ENCODE measurements around the gene HTR7. TPM values are rescaled to one million over a fixed set of nuclear protein-coding genes. Genes with fewer than 3 reads are reported as not detected.

Gene HTR7
- total RNA-seq, 4 donors from 2014 or later, result 0.33 to 1.7 (median 0.40) TPM

- Histone ChIP-seq H3K4me1 (no peaks in the 10 kb centered on the region), H3K9me3 (no peaks in the 10 kb centered on the region), H3K4me3 (no peak overlapping the region), H3K27me3 (no peaks in the 10 kb centered on the region), H3K27ac (replicated peaks in 1 of 4) (no peak overlapping the region), H3K36me3 (no peaks in the 10 kb centered on the region)
- no peak for DNase-seq (ENCODE audit: extremely low spot score)
- intact Hi-C loops (cut with DNase I), result loop anchor here (5.0 kb wide), 1 partner anchor 995 kb away; no protein-coding TSS in a partner anchor
- WGBS, result 72% methylated on average over 9 of the region's 9 CpGs
- TF ChIP-seq POLR2A (IDR thresholded peaks at IDR 0.05; ENCODE audit: low read depth), result no peak
- TF ChIP-seq, protein P1, sequence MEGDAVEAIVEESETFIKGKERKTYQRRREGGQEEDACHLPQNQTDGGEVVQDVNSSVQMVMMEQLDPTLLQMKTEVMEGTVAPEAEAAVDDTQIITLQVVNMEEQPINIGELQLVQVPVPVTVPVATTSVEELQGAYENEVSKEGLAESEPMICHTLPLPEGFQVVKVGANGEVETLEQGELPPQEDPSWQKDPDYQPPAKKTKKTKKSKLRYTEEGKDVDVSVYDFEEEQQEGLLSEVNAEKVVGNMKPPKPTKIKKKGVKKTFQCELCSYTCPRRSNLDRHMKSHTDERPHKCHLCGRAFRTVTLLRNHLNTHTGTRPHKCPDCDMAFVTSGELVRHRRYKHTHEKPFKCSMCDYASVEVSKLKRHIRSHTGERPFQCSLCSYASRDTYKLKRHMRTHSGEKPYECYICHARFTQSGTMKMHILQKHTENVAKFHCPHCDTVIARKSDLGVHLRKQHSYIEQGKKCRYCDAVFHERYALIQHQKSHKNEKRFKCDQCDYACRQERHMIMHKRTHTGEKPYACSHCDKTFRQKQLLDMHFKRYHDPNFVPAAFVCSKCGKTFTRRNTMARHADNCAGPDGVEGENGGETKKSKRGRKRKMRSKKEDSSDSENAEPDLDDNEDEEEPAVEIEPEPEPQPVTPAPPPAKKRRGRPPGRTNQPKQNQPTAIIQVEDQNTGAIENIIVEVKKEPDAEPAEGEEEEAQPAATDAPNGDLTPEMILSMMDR (IDR thresholded peaks at IDR 0.05), result peak; percentile 36 to 69 (median 45)
- no peak for TF ChIP-seq POLR2AphosphoS5 (IDR thresholded peaks at IDR 0.05)
These were observed 70.2 kb downstream of the HTR7 start for GRCh38 chr10:90787393-90788198.

- H3K9me3 ChIP-seq, result no peaks in the 10 kb centered on the region
- intact Hi-C loops (cut with DNase I), result loop anchor here (5.0 kb wide), 1 partner anchor 993 kb away; no protein-coding TSS in a partner anchor
- no peak for TF ChIP-seq POLR2AphosphoS5 (IDR thresholded peaks at IDR 0.05)
These were observed 72.1 kb downstream of the HTR7 start for GRCh38 chr10:90785782-90786181.

DNA sequence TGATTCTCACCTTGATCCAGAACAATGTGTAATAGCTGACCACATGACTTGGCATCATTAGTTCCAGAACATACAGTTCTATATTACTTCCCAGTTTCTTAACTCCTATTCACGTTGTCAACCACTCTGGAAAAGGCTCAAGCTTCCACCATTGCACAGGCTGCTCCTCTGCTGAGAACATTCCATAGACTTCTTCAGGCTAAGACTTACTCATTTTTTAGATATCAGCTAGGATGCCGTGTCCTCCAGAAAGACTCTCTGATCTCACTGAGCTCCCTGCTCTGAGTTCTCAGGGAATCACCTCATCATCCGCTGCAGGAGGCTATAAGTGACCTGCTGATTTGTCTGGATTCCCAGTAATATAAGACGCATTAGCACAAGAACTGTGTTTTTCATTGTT lies 73.1 kb downstream of the HTR7 start:
- intact Hi-C loops (cut with DNase I), result loop anchor here (5.0 kb wide), 1 partner anchor 992 kb away; no protein-coding TSS in a partner anchor
- no peaks in the 10 kb centered on the region for H3K36me3 ChIP-seq

More at GRCh38 chr10:90785782-90786181, 72.1 kb downstream of the HTR7 start:
- Histone ChIP-seq H3K27ac (replicated peaks in 1 of 4) (no peak overlapping the region), H3K4me3 (no peak overlapping the region), H3K27me3 (no peaks in the 10 kb centered on the region), H3K4me1 (no peaks in the 10 kb centered on the region), H3K36me3 (no peaks in the 10 kb centered on the region)
- no peak for DNase-seq (ENCODE audit: extremely low spot score)
- WGBS, result 82% methylated on average over 4 of the region's 4 CpGs

GRCh38 chr10:90780488-90780887 lies 77.4 kb downstream of the HTR7 start:
- Histone ChIP-seq H3K27me3 (no peaks in the 10 kb centered on the region), H3K27ac (replicated peaks in 1 of 4) (no peak overlapping the region), H3K4me3 (no peak overlapping the region), H3K9me3 (no peaks in the 10 kb centered on the region), H3K4me1 (no peaks in the 10 kb centered on the region), H3K36me3 (no peaks in the 10 kb centered on the region)
- DNase-seq (ENCODE audit: extremely low spot score), result no peak
- TF ChIP-seq EP300 (IDR thresholded peaks at IDR 0.05), result no peak
- TF ChIP-seq, protein P1 (IDR thresholded peaks at IDR 0.05), result no peak
- TF ChIP-seq POLR2AphosphoS5 (IDR thresholded peaks at IDR 0.05), result no peak
- WGBS, result 76% methylated on average over 4 of the region's 4 CpGs
- intact Hi-C loops (cut with DNase I), result no loop called here

More for the DNA sequence above, 73.1 kb downstream of the HTR7 start:
- Histone ChIP-seq H3K27me3 (no peaks in the 10 kb centered on the region), H3K27ac (replicated peaks in 1 of 4) (no peak overlapping the region), H3K4me1 (no peaks in the 10 kb centered on the region), H3K9me3 (no peaks in the 10 kb centered on the region), H3K4me3 (no peak overlapping the region)
- no peak for DNase-seq (ENCODE audit: extremely low spot score)
- WGBS, result 79% methylated on average over 4 of the region's 4 CpGs
- TF ChIP-seq EP300 (IDR thresholded peaks at IDR 0.05) (no peak), POLR2AphosphoS5 (IDR thresholded peaks at IDR 0.05) (no peak), POLR2A (IDR thresholded peaks at IDR 0.05; ENCODE audit: low read depth) (no peak)
- TF ChIP-seq, protein P1 (IDR thresholded peaks at IDR 0.05), result no peak

DNA sequence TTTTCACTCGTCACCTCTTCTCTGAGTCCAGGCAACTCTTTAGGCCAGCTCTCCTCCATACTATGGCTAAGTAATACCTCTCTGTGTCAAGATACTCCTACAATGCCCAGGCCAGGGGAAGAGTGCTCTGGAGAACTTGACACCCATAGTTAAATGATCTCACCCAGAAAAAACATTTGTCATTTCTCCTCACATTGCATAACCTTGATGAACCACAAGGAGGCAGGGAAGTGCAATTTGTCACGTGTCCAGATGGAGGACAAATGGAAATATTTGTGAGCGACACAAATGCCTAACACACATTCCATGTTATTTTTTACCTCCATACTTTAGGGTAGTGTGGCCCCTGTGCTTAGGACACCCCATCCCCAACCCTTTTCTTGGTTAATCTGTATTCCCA lies 78.3 kb downstream of the HTR7 start:
- Histone ChIP-seq H3K27ac (replicated peaks in 1 of 4) (no peak overlapping the region), H3K27me3 (no peaks in the 10 kb centered on the region), H3K4me1 (no peaks in the 10 kb centered on the region), H3K4me3 (no peak overlapping the region), H3K36me3 (no peaks in the 10 kb centered on the region), H3K9me3 (no peaks in the 10 kb centered on the region)
- TF ChIP-seq EP300 (IDR thresholded peaks at IDR 0.05), result no peak
- TF ChIP-seq, protein P1 (IDR thresholded peaks at IDR 0.05), result no peak
- TF ChIP-seq POLR2A (IDR thresholded peaks at IDR 0.05; ENCODE audit: low read depth), result no peak
- TF ChIP-seq POLR2AphosphoS5 (IDR thresholded peaks at IDR 0.05), result no peak
- intact Hi-C loops (cut with DNase I), result no loop called here
- 71% methylated on average over 3 of the region's 3 CpGs for WGBS
- DNase-seq (ENCODE audit: extremely low spot score), result no peak
